Nasal cavity respiratory epithelium epithelial cell of viscerocranial mucosa (primary cell): ENCODE measurements around the gene TSPAN16. TPM values are rescaled to one million over a fixed set of nuclear protein-coding genes. Genes with fewer than 3 reads are reported as not detected.

Experiments
- total RNA-seq: library from RNA; depleted of rRNA; stranded (reverse); fragments of >200 nt; gene quantifications from 2 replicates; pipeline ENCODE4 v1.2.3, GENCODE V29; 2014

The TSPAN16 gene, protein sequence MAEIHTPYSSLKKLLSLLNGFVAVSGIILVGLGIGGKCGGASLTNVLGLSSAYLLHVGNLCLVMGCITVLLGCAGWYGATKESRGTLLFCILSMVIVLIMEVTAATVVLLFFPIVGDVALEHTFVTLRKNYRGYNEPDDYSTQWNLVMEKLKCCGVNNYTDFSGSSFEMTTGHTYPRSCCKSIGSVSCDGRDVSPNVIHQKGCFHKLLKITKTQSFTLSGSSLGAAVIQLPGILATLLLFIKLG
- not detected in 2 replicates for total RNA-seq

DNA sequence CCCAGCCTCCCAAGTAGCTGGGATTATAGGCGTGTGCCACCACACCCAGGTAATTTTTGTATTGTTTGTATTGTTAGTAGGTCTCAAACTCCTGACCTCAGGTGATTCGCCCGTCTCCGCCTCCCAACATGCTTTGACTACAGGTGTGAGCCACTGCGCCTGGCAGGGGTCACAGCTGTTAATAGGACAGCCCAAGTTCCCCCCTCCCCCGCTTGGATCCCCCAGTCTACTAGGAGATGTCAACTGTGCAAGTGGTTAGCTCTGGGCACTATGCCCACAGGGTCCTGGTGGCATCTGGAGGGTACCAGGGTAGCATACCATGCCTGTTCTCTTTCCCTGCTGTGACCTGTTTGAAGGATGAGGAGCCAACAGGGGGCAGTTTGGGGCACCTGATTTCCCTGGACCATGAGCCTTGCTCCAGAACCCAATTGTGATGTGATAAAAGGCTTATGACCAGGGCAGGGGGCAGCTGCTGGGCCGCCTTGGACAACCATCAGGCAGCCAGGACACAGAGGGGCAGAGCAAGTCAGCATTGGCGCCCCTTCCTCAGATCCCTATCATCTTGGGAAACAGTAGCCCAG lies at the start of gene TSPAN16:
Gene TSPAN16 (plus strand): TSS at position 496 of the 581 bp plus-strand sequence. CDS start 138 bp downstream, outside the sequence.

DNA sequence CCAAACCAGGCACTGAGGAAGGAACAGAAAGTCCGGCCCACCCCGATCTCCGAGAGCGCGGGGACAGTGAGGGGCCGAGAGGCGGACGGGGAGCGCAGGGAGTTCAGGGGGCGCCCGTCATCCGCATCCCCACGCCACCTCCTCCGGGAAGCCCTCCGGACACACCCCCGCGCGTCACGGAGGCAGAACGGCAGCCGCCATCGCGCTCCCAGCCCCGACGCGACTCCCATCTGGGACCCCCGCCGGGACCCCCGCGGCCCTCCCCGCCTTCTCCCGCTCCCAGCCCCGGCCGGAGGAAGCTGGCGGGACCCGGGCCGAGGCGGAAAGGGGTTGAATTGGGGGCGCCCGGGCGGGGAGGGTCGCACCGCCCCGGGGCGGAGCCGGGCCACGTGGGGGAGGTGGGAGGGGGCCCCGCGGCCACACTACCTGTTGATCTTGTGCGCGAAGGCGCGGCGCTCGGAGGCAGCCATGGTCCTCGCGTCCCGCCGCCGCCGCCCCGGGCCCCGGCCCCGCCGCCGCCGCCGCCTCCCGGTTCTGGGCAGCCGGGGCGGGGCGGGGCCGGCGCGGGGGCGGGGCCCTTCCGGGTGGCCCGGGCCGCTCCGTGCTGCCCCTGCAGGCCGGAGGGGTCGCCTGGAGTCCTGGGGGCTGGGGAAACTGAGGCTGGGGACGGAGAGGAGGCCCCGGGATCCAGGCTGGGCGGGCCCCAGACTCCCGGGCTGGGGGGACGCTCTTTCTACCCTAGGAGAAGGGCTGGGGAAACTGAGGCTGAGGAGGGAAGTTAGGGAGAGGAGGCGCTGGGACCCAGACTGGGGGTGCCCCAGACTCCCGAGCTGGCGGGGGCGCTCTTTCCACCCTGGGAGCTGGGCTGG lies 33.8 kb upstream of the TSPAN16 start, which contains the start of gene DOCK6:
Gene DOCK6 (minus strand): TSS at position 554 of the 869 bp plus-strand sequence. CDS start 84 bp downstream, at position 470.

DNA sequence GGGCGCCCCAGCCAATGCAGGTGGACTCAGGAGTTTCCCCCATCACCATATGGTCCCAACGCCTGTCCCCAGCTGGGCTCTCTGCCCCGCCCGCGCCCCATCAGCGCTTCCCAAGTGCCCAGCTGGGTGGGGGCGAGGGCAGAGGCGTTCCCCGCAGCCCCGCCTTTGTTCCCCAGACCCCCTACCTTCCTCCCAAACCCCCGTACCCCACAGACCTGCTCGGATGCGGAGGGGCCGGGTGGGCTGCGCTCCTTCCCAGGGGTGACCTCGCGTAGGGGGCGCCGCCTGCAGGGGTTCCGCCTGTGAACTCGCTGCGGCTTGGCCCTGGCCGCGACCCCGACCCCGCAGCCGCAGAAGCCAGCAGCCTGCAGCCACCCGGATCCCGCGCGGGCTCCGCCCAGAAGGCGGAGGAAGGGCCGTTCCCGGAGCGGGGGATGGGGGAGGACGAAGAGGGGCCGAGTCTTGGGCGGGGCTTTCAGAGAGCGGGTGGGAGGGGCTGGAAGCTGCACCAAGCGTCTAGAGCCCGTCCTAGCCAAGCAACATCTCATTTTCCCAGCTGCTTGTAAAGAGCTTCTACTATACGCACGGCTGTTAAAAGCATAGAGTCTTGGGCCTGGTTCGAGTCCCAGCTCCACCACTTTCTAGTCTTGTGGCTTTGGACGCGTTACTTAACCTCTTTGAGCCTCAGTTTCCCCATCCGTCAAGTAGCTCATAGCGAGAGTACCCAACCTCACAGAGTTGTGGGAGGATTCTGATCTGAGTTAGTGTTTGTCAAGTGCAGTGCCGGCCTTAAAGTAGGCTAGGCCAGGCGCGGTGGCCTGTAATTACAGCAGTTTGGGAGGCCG lies 43.5 kb downstream of the TSPAN16 start, which contains the start of gene RAB3D:
Gene RAB3D (minus strand): TSS at position 404 of the 845 bp plus-strand sequence. CDS start 2,258 bp downstream, outside the sequence.

DNA sequence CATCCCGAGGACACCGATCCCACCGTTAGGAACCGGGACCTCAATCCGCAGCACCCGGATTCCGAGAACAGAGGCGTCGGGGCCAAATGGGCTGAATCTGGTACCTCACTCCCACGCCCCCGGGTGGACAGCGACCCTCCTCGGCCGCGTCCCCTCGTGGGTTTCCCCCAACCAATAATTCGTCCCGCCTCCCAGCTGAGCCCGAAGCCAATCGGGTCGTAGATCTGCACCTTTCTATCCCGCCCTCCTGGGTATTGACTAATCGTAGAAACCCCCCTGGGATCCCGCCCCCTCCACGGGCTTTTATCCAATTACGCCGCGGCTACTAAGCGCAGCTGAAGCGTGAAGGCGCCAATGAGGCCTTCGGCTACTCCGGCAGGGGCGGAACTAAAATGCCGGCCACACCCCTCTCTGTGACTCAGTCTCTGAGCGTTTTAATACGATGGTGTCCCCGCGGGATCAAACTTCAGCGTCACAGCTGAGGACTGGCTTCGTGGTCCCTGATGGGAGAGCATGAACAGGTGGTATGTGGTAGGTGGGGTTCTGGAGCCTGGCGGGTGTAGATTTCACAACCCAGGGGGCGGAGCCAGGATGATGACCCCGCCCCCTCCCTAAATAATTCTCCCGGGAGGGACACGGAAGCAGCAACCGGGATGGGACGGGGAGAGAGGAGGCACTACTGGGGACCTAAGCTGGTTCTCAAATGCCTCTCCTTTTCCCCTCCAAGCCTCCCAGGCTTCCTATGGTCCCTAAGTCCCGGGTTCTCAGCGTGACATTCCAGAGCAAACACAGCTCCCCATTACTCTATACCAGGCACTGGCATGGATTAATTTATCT lies 50.4 kb downstream of the TSPAN16 start, which contains the start of the genes CCDC159 and TMEM205:
Gene CCDC159 (plus strand): TSS at position 416 of the 837 bp plus-strand sequence. CDS start 88 bp downstream, at position 504.
Gene TMEM205 (minus strand): TSS at position 165 of the 837 bp plus-strand sequence. CDS start 649 bp downstream, outside the sequence.

DNA sequence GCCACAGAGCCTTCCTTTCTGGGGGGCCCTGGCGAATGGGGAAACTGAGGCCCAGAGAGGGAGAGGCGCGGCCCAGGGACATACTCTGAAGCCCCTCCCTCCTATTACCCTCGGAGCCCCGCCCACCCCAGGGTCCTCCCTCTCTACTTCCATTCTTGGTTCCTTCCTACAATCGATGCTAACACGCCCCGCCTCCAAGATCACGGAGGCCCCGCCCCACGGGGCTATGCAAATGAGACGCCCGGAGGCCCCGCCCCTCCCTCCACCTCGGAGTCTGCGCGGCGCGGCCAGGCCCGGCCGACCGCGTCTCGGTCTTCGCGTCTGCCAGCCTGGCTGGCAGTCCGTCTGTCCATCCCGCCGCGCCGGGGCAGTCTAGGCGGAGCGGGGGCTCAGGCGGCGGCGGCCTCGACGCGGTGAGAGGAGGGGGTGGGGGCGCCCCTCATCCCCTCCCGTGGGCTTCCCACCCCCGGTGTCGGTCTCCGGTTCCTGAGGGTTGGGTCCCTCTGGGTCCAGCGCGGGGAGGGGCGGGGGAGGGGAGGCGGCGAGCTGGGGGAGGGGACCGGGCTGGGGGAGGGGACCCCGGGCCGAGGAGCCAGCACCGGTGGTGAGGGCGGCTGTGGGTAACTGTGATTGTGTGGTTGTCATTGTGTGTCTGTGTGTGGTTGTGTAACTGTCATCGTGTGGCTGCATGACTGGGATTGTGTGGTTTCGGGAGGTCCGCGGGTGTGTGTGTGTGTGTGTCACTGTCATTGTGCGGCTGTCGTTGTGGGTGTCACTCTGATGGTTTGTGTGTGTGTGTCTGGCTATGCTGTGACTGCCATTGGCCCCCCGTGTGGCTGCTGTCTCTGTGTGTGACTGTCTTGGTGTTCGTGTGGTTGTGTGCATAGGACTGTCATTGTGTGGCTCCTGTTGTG lies 59.5 kb downstream of the TSPAN16 start, which contains the start of gene PLPPR2:
Gene PLPPR2 (plus strand): TSS at position 273 of the 914 bp plus-strand sequence. CDS start 2,242 bp downstream, outside the sequence.

Other genes with a start within 250 kb of the TSPAN16 start
- gene LDLR, start 206.7 kb upstream of the TSPAN16 start, total RNA-seq, result 184 and 234 TPM in 2 replicates
- 0.34 and 0.43 TPM in 2 replicates for gene SPC24, start 140.4 kb upstream of the TSPAN16 start, total RNA-seq
- gene KANK2, start 98.6 kb upstream of the TSPAN16 start, total RNA-seq, result 8.2 and 14.7 TPM in 2 replicates
- not detected in 2 replicates for gene ANGPTL8, start 56.5 kb upstream of the TSPAN16 start, total RNA-seq
- gene DOCK6, start 33.6 kb upstream of the TSPAN16 start, total RNA-seq, result 20.2 and 45.5 TPM in 2 replicates
- 75.5 and 131 TPM in 2 replicates for gene RAB3D, start 43.5 kb downstream of the TSPAN16 start, total RNA-seq
- 48.2 and 91.9 TPM in 2 replicates for gene TMEM205, start 50.1 kb downstream of the TSPAN16 start, total RNA-seq
- 4.1 and 10.9 TPM in 2 replicates for gene CCDC159, start 50.4 kb downstream of the TSPAN16 start, total RNA-seq
- 3.8 and 5.5 TPM in 2 replicates for gene PLPPR2, start 59.3 kb downstream of the TSPAN16 start, total RNA-seq
- 0.57 and 0.68 TPM in 2 replicates for gene SWSAP1, start 78.5 kb downstream of the TSPAN16 start, total RNA-seq
- gene EPOR, start 88.2 kb downstream of the TSPAN16 start, total RNA-seq, result 0.68 and 0.71 TPM in 2 replicates
- 0.21 TPM in 1 of 2 replicates, not detected in the other for gene RGL3, start 123.2 kb downstream of the TSPAN16 start, total RNA-seq
- gene ODAD3, start 139.0 kb downstream of the TSPAN16 start, total RNA-seq, result 0.07 TPM in 1 of 2 replicates, not detected in the other
- gene PRKCSH, start 139.5 kb downstream of the TSPAN16 start, total RNA-seq, result 94.0 and 217 TPM in 2 replicates
- gene ELAVL3, start 184.9 kb downstream of the TSPAN16 start, total RNA-seq, result not detected in 2 replicates
- 4.3 and 4.8 TPM in 2 replicates for gene ZNF653, start 209.7 kb downstream of the TSPAN16 start, total RNA-seq
- 28.5 and 34.9 TPM in 2 replicates for gene ECSIT, start 233.0 kb downstream of the TSPAN16 start, total RNA-seq
- 2.3 TPM in 1 of 2 replicates, not detected in the other for gene CNN1, start 242.7 kb downstream of the TSPAN16 start, total RNA-seq